DMS53 (cell line): ENCODE measurements around the gene TTC8.

Experiments used
- DNase-seq: peaks from one replicate; lab custom pipeline; 2025; lab: John Stamatoyannopoulos, UW

Gene TTC8

GRCh38 chr14:88868558-88869159, 44.2 kb downstream of the TTC8 start:
- peak; percentile 48 for DNase-seq

- no peak for DNase-seq
Measured at GRCh38 chr14:88870777-88871176, 46.3 kb downstream of the TTC8 start.

GRCh38 chr14:88871429-88871828, 47.0 kb downstream of the TTC8 start:
- no peak for DNase-seq

- DNase-seq, result no peak
Measured at GRCh38 chr14:88872976-88873375, 48.5 kb downstream of the TTC8 start.

GRCh38 chr14:88877192-88877591, 52.7 kb downstream of the TTC8 start:
- no peak for DNase-seq

- DNase-seq, result no peak
Measured at GRCh38 chr14:88879022-88879421, 54.6 kb downstream of the TTC8 start.

- no peak for DNase-seq
Measured at GRCh38 chr14:88882236-88882635, 57.8 kb downstream of the TTC8 start.

GRCh38 chr14:88895116-88895515, 70.7 kb downstream of the TTC8 start:
- no peak for DNase-seq

GRCh38 chr14:88901189-88901588, 76.7 kb downstream of the TTC8 start:
- no peak for DNase-seq

- DNase-seq, result no peak
Measured at GRCh38 chr14:88901991-88902390, 77.5 kb downstream of the TTC8 start.

- no peak for DNase-seq
Measured at GRCh38 chr14:88902850-88903249, 78.4 kb downstream of the TTC8 start.

- no peak for DNase-seq
Measured at GRCh38 chr14:88904206-88904647, 79.8 kb downstream of the TTC8 start.

- no peak for DNase-seq
Measured at GRCh38 chr14:88904864-88905263, 80.4 kb downstream of the TTC8 start.

- DNase-seq, result no peak
Measured at GRCh38 chr14:88908216-88908615, 83.8 kb downstream of the TTC8 start.

- no peak for DNase-seq
Measured at GRCh38 chr14:88910386-88910785, 85.9 kb downstream of the TTC8 start.

GRCh38 chr14:88911809-88912208, 87.4 kb downstream of the TTC8 start:
- no peak for DNase-seq

- no peak for DNase-seq
Measured at GRCh38 chr14:88914956-88915355, 90.5 kb downstream of the TTC8 start.

GRCh38 chr14:88919502-88919901, 95.1 kb downstream of the TTC8 start:
- DNase-seq, result peak; percentile 11
